G401 (cell line): ENCODE data around the gene CRABP1. TPM values are rescaled to one million over a fixed set of nuclear protein-coding genes. Genes with fewer than 3 reads are reported as not detected.

Source experiments
- DNase-seq: peaks from one replicate; pipeline ENCODE4 v3.0.0-alpha.2; 2015; ENCODE audit warnings: low spot score
- in situ Hi-C: cut with HindIII; loops from 2 replicates; pipeline ENCODE4 v1.10.0; 2016; ENCODE audit warnings: low sequenced_read_pairs, mixed read lengths
- total RNA-seq: library from RNA; depleted of rRNA; stranded (reverse); fragments of >200 nt; shearing (Covaris generic); gene quantifications from 2 replicates; pipeline ENCODE4 v1.2.3, GENCODE V29; 2014

CRABP1 gene
- total RNA-seq, 1 experiment from 2014 or later = not detected

GRCh38 chr15:78341057-78341987, 1.2 kb downstream of the CRABP1 start:
- in situ Hi-C loops = no loop called here
- no peak for DNase-seq

- DNase-seq = no peak
- in situ Hi-C loops = no loop called here
These were observed 1.9 kb downstream of the CRABP1 start for GRCh38 chr15:78342021-78342420.

GRCh38 chr15:78343276-78344060, 3.3 kb downstream of the CRABP1 start:
- in situ Hi-C loops = no loop called here
- no peak for DNase-seq

- in situ Hi-C loops = no loop called here
- DNase-seq = no peak
These were observed 5.4 kb downstream of the CRABP1 start for GRCh38 chr15:78345396-78346125.

GRCh38 chr15:78347586-78348543, 7.7 kb downstream of the CRABP1 start:
- DNase-seq = no peak
- in situ Hi-C loops = no loop called here

GRCh38 chr15:78350058-78350457, 9.9 kb downstream of the CRABP1 start:
- in situ Hi-C loops = no loop called here
- DNase-seq = no peak

GRCh38 chr15:78351539-78351938, 11.4 kb downstream of the CRABP1 start:
- in situ Hi-C loops = no loop called here

GRCh38 chr15:78353093-78353492, 12.9 kb downstream of the CRABP1 start:
- in situ Hi-C loops = no loop called here
- no peak for DNase-seq

More at GRCh38 chr15:78351539-78351938, 11.4 kb downstream of the CRABP1 start:
- DNase-seq = no peak

- in situ Hi-C loops = no loop called here
- DNase-seq = no peak
These were observed 15.0 kb downstream of the CRABP1 start for GRCh38 chr15:78355177-78355576.

- in situ Hi-C loops = no loop called here
- DNase-seq = no peak
These were observed 18.1 kb downstream of the CRABP1 start for GRCh38 chr15:78358102-78358870.

- no peak for DNase-seq
- in situ Hi-C loops = no loop called here
These were observed 19.1 kb downstream of the CRABP1 start for GRCh38 chr15:78359041-78359808.

- no peak for DNase-seq
- in situ Hi-C loops = no loop called here
These were observed 20.2 kb downstream of the CRABP1 start for GRCh38 chr15:78360367-78360801.

GRCh38 chr15:78360958-78361718, 21.0 kb downstream of the CRABP1 start:
- in situ Hi-C loops = no loop called here
- no peak for DNase-seq

- DNase-seq = no peak
- in situ Hi-C loops = no loop called here
These were observed 21.8 kb downstream of the CRABP1 start for GRCh38 chr15:78361771-78362506.

- in situ Hi-C loops = no loop called here
- no peak for DNase-seq
These were observed 22.7 kb downstream of the CRABP1 start for GRCh38 chr15:78362716-78363380.
